Endothelial cell (in vitro differentiated cells): ENCODE results near the gene SLC22A6. TPM values are rescaled to one million over a fixed set of nuclear protein-coding genes. Genes with fewer than 3 reads are reported as not detected.
A peak's percentile ranks its signal among the peaks of the same experiment; 100 is the strongest.

ENCODE experiments used
- DNase-seq: peaks from one replicate; pipeline ENCODE4 v3.0.0; 2021; ENCODE audit warnings: low spot score
- H3K27ac Mint-ChIP-seq: one replicate; pipeline ENCODE4 v1.8.0; 2021; ENCODE audit warnings: mixed read lengths, inconsistent platforms; ENCODE audit not compliant: unreplicated experiment
- H3K27me3 Mint-ChIP-seq: one replicate; pipeline ENCODE4 v1.8.0; 2021; ENCODE audit warnings: mild to moderate bottlenecking, moderate library complexity, mixed read lengths, inconsistent platforms; ENCODE audit not compliant: unreplicated experiment
- H3K36me3 Mint-ChIP-seq: one replicate; pipeline ENCODE4 v1.8.0; 2021; ENCODE audit warnings: mild to moderate bottlenecking, low read depth, mixed read lengths, inconsistent platforms; ENCODE audit not compliant: unreplicated experiment
- H3K4me1 Mint-ChIP-seq: one replicate; pipeline ENCODE4 v1.8.0; 2021; ENCODE audit warnings: mild to moderate bottlenecking, mixed read lengths, inconsistent platforms; ENCODE audit not compliant: unreplicated experiment
- H3K4me3 Mint-ChIP-seq: one replicate; pipeline ENCODE4 v1.8.0; 2021; ENCODE audit warnings: mild to moderate bottlenecking, mixed read lengths, inconsistent platforms; ENCODE audit not compliant: unreplicated experiment
- H3K9me3 Mint-ChIP-seq: one replicate; pipeline ENCODE4 v1.8.0; 2021; ENCODE audit warnings: mixed read lengths, inconsistent platforms; ENCODE audit not compliant: unreplicated experiment
- total RNA-seq: library from RNA; stranded (reverse); fragmentation: NEBNext Ultra II Directional; extraction: Animal tissue kit (Norgen Biotek cat#: 25700); gene quantifications from one replicate; pipeline ENCODE4 v1.2.1, GENCODE V29; 2021; ENCODE audit not compliant: unreplicated experiment
- TF ChIP-seq, protein P1 (sequence below): fragments of 200-600 bp; sonication (generic); IDR thresholded peaks from one replicate; pipeline ENCODE4 v1.5.0; 2021; ENCODE audit warnings: antibody characterized with exemption; ENCODE audit not compliant: unreplicated experiment

Gene SLC22A6
- total RNA-seq, 1 donor from 2014 or later = not detected

GRCh38 chr11:62931499-62932278, 53.1 kb downstream of the SLC22A6 start:
- H3K4me1 Mint-ChIP-seq = peaks cover 24% of the 10 kb centered on the region
- DNase-seq = no peak
- H3K27me3 Mint-ChIP-seq = peaks cover 3% of the 10 kb centered on the region
- no peak overlapping the region for H3K4me3 Mint-ChIP-seq
- TF ChIP-seq, protein P1, sequence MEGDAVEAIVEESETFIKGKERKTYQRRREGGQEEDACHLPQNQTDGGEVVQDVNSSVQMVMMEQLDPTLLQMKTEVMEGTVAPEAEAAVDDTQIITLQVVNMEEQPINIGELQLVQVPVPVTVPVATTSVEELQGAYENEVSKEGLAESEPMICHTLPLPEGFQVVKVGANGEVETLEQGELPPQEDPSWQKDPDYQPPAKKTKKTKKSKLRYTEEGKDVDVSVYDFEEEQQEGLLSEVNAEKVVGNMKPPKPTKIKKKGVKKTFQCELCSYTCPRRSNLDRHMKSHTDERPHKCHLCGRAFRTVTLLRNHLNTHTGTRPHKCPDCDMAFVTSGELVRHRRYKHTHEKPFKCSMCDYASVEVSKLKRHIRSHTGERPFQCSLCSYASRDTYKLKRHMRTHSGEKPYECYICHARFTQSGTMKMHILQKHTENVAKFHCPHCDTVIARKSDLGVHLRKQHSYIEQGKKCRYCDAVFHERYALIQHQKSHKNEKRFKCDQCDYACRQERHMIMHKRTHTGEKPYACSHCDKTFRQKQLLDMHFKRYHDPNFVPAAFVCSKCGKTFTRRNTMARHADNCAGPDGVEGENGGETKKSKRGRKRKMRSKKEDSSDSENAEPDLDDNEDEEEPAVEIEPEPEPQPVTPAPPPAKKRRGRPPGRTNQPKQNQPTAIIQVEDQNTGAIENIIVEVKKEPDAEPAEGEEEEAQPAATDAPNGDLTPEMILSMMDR = no peak
- H3K9me3 Mint-ChIP-seq = no peaks in the 10 kb centered on the region
- no peak overlapping the region for H3K27ac Mint-ChIP-seq
- H3K36me3 Mint-ChIP-seq = peaks cover 11% of the 10 kb centered on the region

DNA sequence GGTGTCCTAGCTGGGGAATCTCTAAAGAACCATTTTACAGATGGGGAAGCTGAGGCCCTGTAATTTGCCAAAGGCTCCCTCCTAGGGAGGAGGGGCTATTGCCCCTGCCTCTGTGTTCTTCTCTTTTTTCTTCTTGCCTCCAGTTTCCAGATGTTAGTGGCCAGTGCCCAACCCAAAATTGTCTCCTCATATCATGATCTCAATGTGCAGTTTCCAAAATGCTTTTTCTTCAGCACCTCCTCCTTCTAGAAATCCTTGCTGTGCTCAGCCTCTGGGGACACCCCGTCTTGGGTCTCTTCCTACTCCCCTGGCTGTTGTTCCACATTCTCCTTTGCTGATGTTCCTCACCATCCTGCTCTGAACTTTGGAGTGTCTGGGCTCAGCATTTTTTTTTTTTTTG, 54.1 kb downstream of the SLC22A6 start:
- TF ChIP-seq, protein P1 = no peak
- Mint-ChIP-seq H3K27me3 (peaks cover 6% of the 10 kb centered on the region), H3K27ac (no peak overlapping the region), H3K36me3 (peaks cover 11% of the 10 kb centered on the region), H3K4me3 (peak overlapping the region; percentile 33), H3K9me3 (no peaks in the 10 kb centered on the region), H3K4me1 (peaks cover 32% of the 10 kb centered on the region)
- no peak for DNase-seq

DNA sequence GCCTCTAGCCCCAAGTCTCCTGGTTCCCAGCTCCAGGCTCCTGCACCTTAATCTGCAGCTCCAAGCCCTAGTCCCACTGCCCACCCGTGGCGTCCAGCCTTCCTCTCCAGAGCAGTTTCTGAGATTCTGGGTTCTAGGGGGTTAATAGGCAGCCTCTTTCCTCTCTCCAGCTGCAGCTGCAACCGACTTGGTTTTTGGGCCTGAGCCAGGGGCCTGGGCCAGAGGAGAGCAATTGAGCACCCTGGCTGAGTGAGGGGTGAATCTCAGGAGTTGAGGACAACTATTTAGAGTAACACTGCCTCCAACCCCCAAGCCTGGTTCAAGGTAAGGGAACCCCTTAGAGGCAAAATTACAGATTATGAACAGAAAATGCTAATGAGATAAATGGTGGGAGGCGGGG, 54.6 kb downstream of the SLC22A6 start:
- TF ChIP-seq, protein P1 = no peak
- peaks cover 6% of the 10 kb centered on the region for H3K27me3 Mint-ChIP-seq

DNA sequence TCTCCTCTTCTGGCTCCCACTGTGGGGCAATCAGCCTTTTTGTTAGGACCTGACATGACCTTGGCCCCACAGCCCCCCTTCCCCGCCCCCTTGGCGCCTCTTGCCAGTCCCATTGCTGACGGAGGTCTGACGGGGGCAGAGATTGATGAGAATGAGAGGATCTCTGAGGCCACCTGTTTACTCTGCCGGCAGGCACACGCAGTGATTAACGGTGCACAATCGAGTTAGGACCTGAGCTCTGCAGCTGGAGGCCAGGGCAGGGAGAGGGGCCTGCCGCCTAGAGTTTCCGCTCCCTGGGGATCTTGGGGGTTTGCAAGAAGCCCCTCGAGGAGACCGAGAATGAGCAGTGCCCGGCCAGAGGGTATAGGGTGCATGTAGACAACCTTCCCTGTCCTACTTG, 56.8 kb downstream of the SLC22A6 start:
- Mint-ChIP-seq H3K27me3 (peaks cover 13% of the 10 kb centered on the region), H3K36me3 (peaks cover 11% of the 10 kb centered on the region), H3K4me1 (peaks cover 35% of the 10 kb centered on the region), H3K4me3 (no peak overlapping the region), H3K9me3 (no peaks in the 10 kb centered on the region), H3K27ac (peak overlapping the region; percentile 43)
- no peak for DNase-seq
- TF ChIP-seq, protein P1 = no peak

More for the DNA sequence above, 54.6 kb downstream of the SLC22A6 start:
- no peak for DNase-seq
- H3K9me3 Mint-ChIP-seq = no peaks in the 10 kb centered on the region
- peaks cover 35% of the 10 kb centered on the region for H3K4me1 Mint-ChIP-seq
- peaks cover 11% of the 10 kb centered on the region for H3K36me3 Mint-ChIP-seq
- no peak overlapping the region for H3K4me3 Mint-ChIP-seq
- no peak overlapping the region for H3K27ac Mint-ChIP-seq
